ENCODE data around the gene GAS2. TPM values are rescaled to one million over a fixed set of nuclear protein-coding genes. Genes with fewer than 3 reads are reported as not detected.

Gene GAS2
- total and polyA plus RNA-seq, 2 of the 4 experiments (the other 2 are of a cell fraction): 0.51 to 0.90 TPM

DNA sequence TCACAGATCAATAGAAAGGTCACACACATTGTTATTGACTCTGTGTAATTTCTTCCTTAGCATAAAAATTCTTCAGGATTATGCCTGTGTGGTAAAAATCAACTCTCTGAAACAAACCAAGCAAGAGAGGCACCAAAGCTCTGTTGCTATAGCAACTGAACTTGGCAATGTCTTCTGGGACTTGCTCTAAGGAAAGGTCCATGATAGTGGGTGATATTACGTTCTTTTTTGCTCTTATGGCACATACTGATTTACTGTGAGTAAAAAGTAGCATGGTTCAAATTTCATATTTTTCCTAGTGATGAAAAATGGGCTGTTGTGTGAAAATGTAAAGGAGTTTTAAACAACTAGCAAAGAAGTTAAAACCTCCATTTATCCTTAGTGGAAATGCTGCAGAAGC is 96.8 kb downstream of the GAS2 start:
- ATAC-seq (ENCODE audit: low read depth) (no peak), DNase-seq (no peak)
- H4K91ac ChIP-seq (ENCODE audit: insufficient read depth, low read depth, low read length): no peak overlapping the region
- in situ Hi-C loops (cut with MboI; ENCODE audit: low sequenced_read_pairs) (no loop called here), intact Hi-C loops (cut with micrococcal nuclease) (no loop called here), dilution Hi-C loops (cut with HindIII; ENCODE audit: low sequenced_read_pairs, unreplicated experiment) (no loop called here)
- H3K9me1 ChIP-seq (ENCODE audit: insufficient read depth, low read length): no peaks in the 10 kb centered on the region
- no peaks in the 10 kb centered on the region for H3K79me1 ChIP-seq (ENCODE audit: low read depth in 1 of 2, low read length in 2 of 2)
- H2BK15ac ChIP-seq (ENCODE audit: low read depth, low read length): no peak overlapping the region
- no peak overlapping the region for H2BK120ac ChIP-seq (ENCODE audit: low read depth, low read length)
- no CpG with 5 or more reads among the region's 1 CpG for WGBS, 2 experiments (ENCODE audit: extremely low coverage in 2 of 2, insufficient read length in 1 of 2)
- no peak overlapping the region for H2BK20ac ChIP-seq (ENCODE audit: low read depth, low read length)
- H2AK9ac ChIP-seq (replicated peaks; ENCODE audit: low read depth, low read length, poor library complexity): no peak overlapping the region
- no peak overlapping the region for H2AK5ac ChIP-seq (ENCODE audit: low read depth, low read length)
- no peak overlapping the region for H3K27ac ChIP-seq (ENCODE audit: insufficient read depth, low read length)
- H4K5ac ChIP-seq (ENCODE audit: low read depth, low read length): no peak overlapping the region
- H3K4me1 ChIP-seq (ENCODE audit: control insufficient read depth, insufficient read depth, low read length): no peaks in the 10 kb centered on the region
- no peak overlapping the region for H3K14ac ChIP-seq (replicated peaks; ENCODE audit: low read depth, low read length)
- no peak overlapping the region for H3K4me2 ChIP-seq (ENCODE audit: low read depth, low read length)
- H4K20me1 ChIP-seq (ENCODE audit: insufficient read depth, low read length): no peaks in the 10 kb centered on the region
- H3K18ac ChIP-seq (ENCODE audit: low read depth, low read length): no peak overlapping the region
- ChIA-PET POLR2A (ENCODE audit: unreplicated experiment) (no interaction called here), CTCF (no interaction called here)
- no peak overlapping the region for H3K4ac ChIP-seq (ENCODE audit: low read depth, low read length)
- no peaks in the 10 kb centered on the region for H3K27me3 ChIP-seq (ENCODE audit: control insufficient read depth, insufficient read depth, low read length)
- TF ChIP-seq RCOR1 (IDR thresholded peaks at IDR 0.05; ENCODE audit: insufficient replicate concordance, low read length) (no peak), NFE2L2 (IDR thresholded peaks at IDR 0.05; ENCODE audit: low read depth, low read length) (no peak), SMC3 (IDR thresholded peaks at IDR 0.05; ENCODE audit: low read depth, low read length) (no peak), CHD1 (IDR thresholded peaks at IDR 0.05; ENCODE audit: low read depth, low read length) (no peak), RFX5 (IDR thresholded peaks at IDR 0.05; ENCODE audit: low read depth, low read length) (no peak), MAZ (IDR thresholded peaks at IDR 0.05; ENCODE audit: borderline replicate concordance, low read depth, low read length) (no peak)
- TF ChIP-seq, protein P1, sequence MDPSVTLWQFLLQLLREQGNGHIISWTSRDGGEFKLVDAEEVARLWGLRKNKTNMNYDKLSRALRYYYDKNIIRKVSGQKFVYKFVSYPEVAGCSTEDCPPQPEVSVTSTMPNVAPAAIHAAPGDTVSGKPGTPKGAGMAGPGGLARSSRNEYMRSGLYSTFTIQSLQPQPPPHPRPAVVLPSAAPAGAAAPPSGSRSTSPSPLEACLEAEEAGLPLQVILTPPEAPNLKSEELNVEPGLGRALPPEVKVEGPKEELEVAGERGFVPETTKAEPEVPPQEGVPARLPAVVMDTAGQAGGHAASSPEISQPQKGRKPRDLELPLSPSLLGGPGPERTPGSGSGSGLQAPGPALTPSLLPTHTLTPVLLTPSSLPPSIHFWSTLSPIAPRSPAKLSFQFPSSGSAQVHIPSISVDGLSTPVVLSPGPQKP (IDR thresholded peaks at IDR 0.05; ENCODE audit: borderline replicate concordance, low read depth, low read length): no peak
- TF ChIP-seq, protein P2, sequence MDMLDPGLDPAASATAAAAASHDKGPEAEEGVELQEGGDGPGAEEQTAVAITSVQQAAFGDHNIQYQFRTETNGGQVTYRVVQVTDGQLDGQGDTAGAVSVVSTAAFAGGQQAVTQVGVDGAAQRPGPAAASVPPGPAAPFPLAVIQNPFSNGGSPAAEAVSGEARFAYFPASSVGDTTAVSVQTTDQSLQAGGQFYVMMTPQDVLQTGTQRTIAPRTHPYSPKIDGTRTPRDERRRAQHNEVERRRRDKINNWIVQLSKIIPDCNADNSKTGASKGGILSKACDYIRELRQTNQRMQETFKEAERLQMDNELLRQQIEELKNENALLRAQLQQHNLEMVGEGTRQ (IDR thresholded peaks at IDR 0.05; ENCODE audit: low read depth, low read length): no peak
- no peak overlapping the region for H3K56ac ChIP-seq (ENCODE audit: extremely low read depth, insufficient read depth, low read length)
- H3K36me3 ChIP-seq (ENCODE audit: control insufficient read depth, insufficient read depth, low read length): no peaks in the 10 kb centered on the region
- H2BK5ac ChIP-seq (ENCODE audit: low read depth, low read length, poor library complexity, severe bottlenecking): no peak overlapping the region
- no peak overlapping the region for H3K9ac ChIP-seq (ENCODE audit: low read depth, low read length)
- H4K8ac ChIP-seq (ENCODE audit: low read depth in 2 of 2, low read length in 2 of 2): no peak overlapping the region
- no TSS peak for BruUV-seq (replicated peaks)
- no peak overlapping the region for H3K4me3 ChIP-seq (ENCODE audit: insufficient read depth, low read depth, low read length)
- H2AFZ ChIP-seq (replicated peaks; ENCODE audit: low read length, poor library complexity): no peak overlapping the region
- no peaks in the 10 kb centered on the region for H3K9me3 ChIP-seq (ENCODE audit: control insufficient read depth, insufficient read depth, low read length)
- no peak overlapping the region for H3K23ac ChIP-seq (ENCODE audit: low read depth, low read length)

Measured in IMR-90 (cell line).